Measurements from ENCODE around the gene IMPACT. TPM values are rescaled to one million over a fixed set of nuclear protein-coding genes. Genes with fewer than 3 reads are reported as not detected.

The IMPACT gene
- total and polyA plus RNA-seq, 2 of the 8 experiments (the other 6 are each of a cell fraction or from before 2014, with no cell fraction given): 31.1 to 44.6 TPM

- Histone ChIP-seq H3K4ac (replicated peaks; ENCODE audit: insufficient read length, low read depth, low read length) (no peak overlapping the region), H3K27me3 (replicated peaks in 1 of 4; ENCODE audit: control insufficient read depth in 3 of 4, extremely low read depth in 1 of 4, insufficient read depth in 3 of 4, low read length in 3 of 4) (no peaks in the 10 kb centered on the region), H3K79me2 (ENCODE audit: control insufficient read depth in 1 of 2, insufficient read depth in 2 of 2, low read length in 2 of 2) (no peaks in the 10 kb centered on the region), H3K79me1 (ENCODE audit: low read depth, low read length) (no peaks in the 10 kb centered on the region), H3K4me1 (replicated peaks in 1 of 4; ENCODE audit: control insufficient read depth in 3 of 4, insufficient read depth in 4 of 4, low read length in 3 of 4) (peaks cover 0 to 4% (median 2%) of the 10 kb centered on the region in 4 experiments; a peak in 2 of 7 replicates), H4K91ac (replicated peaks; ENCODE audit: insufficient read length, low read length) (no peak overlapping the region), H4K20me1 (replicated peaks in 1 of 2; ENCODE audit: control insufficient read depth in 1 of 2, insufficient read depth in 2 of 2, low read length in 2 of 2) (no peaks in the 10 kb centered on the region), H3K18ac (ENCODE audit: extremely low read depth, low read length) (no peak overlapping the region), H2BK5ac (ENCODE audit: low read depth, low read length) (no peak overlapping the region), H3K56ac (replicated peaks; ENCODE audit: insufficient read length, low read depth, low read length) (no peak overlapping the region), H4K8ac (ENCODE audit: extremely low read depth, insufficient read depth, low read length) (no peak overlapping the region), H2AK5ac (ENCODE audit: low read depth, low read length) (no peak overlapping the region), H2BK20ac (ENCODE audit: low read length) (no peak overlapping the region), H2BK15ac (ENCODE audit: low read length) (no peak overlapping the region), H2BK12ac (ENCODE audit: low read depth, low read length) (no peak overlapping the region), H2BK120ac (replicated peaks; ENCODE audit: low read depth, low read length) (no peak overlapping the region), H3K9me3 (ENCODE audit: insufficient read depth in 2 of 2, low read depth in 1 of 2, low read length in 1 of 2) (no peaks in the 10 kb centered on the region), H3K14ac (ENCODE audit: insufficient read length) (no peak overlapping the region), H3K36me3 (ENCODE audit: control insufficient read depth in 2 of 4, insufficient read depth in 4 of 4, low read length in 3 of 4) (no peaks in the 10 kb centered on the region), H3K27ac (ENCODE audit: low read depth, low read length) (no peak overlapping the region), H2AFZ (ENCODE audit: low read length) (no peak overlapping the region), H3K4me2 (ENCODE audit: insufficient read depth in 1 of 2, low read depth in 2 of 2, low read length in 2 of 2) (no peak overlapping the region), H4K5ac (ENCODE audit: insufficient read length, low read depth, low read length) (no peak overlapping the region), H3K23ac (ENCODE audit: insufficient read length) (no peak overlapping the region), H3K9ac (replicated peaks in 1 of 4; ENCODE audit: extremely low read depth in 1 of 4, low read depth in 3 of 4, low read length in 3 of 4) (no peak overlapping the region), H3K4me3 (ENCODE audit: extremely low read depth in 1 of 4, insufficient read depth in 2 of 4, low read depth in 3 of 4, low read length in 4 of 4) (no peak overlapping the region), H3K23me2 (ENCODE audit: low read depth, low read length) (peaks cover 3% of the 10 kb centered on the region; the same call in 1 of the 2 replicates)
- 100% methylated on average over 1 of the region's 1 CpG; no CpG with 5 or more reads in 1 of the 2 experiments for WGBS, 2 experiments (ENCODE audit: extremely low coverage in 1 of 2, insufficient coverage in 1 of 2, insufficient read length in 1 of 2, insufficient replicate concordance in 2 of 2, low coverage in 1 of 2, low lambda C conversion rate in 2 of 2, missing lambda C conversion rate in 1 of 2)
- TF ChIP-seq EZH2 (IDR thresholded peaks at IDR 0.05; ENCODE audit: low read depth, low read length, severe bottlenecking): no peak
- no peak for FAIRE-seq
- POLR2A ChIA-PET (ENCODE audit: partially characterized antibody): interaction anchor here (1.3 to 1.8 kb wide), 2 partner anchors 25 to 41 kb away, joined by 3 to 5 read pairs; partner anchors contain the start of gene OSBPL1A
- CTCF ChIA-PET (ENCODE audit: partially characterized antibody): interaction anchor here (0.7 to 1.8 kb wide), 3 partner anchors 9 to 22 kb away, joined by 3 to 5 read pairs (median 3); no protein-coding TSS in a partner anchor
- no peak for DNase-seq (ENCODE audit: low read depth in 1 of 2, low spot score in 2 of 2)
Measured at GRCh38 chr18:24421831-24422230, 4.6 kb upstream of the IMPACT start.

All from H1 (cell line).